Mesothelial cell of epicardium (in vitro differentiated cells): ENCODE results near the gene HNRNPUL1. TPM values are rescaled to one million over a fixed set of nuclear protein-coding genes. Genes with fewer than 3 reads are reported as not detected.

Experiments
- DNase-seq, 2 experiments: peaks; one replicate each; pipeline ENCODE4 v3.0.0; 2021; ENCODE audit warnings: low spot score in 2 of 2; ENCODE audit not compliant: unreplicated experiment in 2 of 2
- H3K27ac Mint-ChIP-seq: 2 replicates; pipeline ENCODE4 v1.8.0; 2021; ENCODE audit warnings: mixed read lengths
- H3K27me3 Mint-ChIP-seq: 2 replicates; pipeline ENCODE4 v1.8.0; 2021; ENCODE audit warnings: low read depth, mixed read lengths
- H3K36me3 Mint-ChIP-seq: 2 replicates; pipeline ENCODE4 v1.8.0; 2021; ENCODE audit warnings: mixed read lengths
- H3K4me1 Mint-ChIP-seq: 2 replicates; pipeline ENCODE4 v1.8.0; 2021; ENCODE audit warnings: mixed read lengths
- H3K4me3 Mint-ChIP-seq: 2 replicates; pipeline ENCODE4 v1.8.0; 2021; ENCODE audit warnings: mild to moderate bottlenecking, moderate library complexity, mixed read lengths
- H3K9me3 Mint-ChIP-seq: 2 replicates; pipeline ENCODE4 v1.8.0; 2021; ENCODE audit warnings: mixed read lengths
- CTCF ChIP-seq: fragments of 200-600 bp; sonication (generic); IDR thresholded peaks from one replicate; pipeline ENCODE4 v1.5.0; 2021; ENCODE audit warnings: antibody characterized with exemption; ENCODE audit not compliant: unreplicated experiment
- total RNA-seq: library from RNA; stranded (reverse); gene quantifications from 3 replicates; pipeline ENCODE4 v1.2.1, GENCODE V29; 2021

Gene HNRNPUL1
- total RNA-seq, 1 donor from 2014 or later: 246 TPM

DNA sequence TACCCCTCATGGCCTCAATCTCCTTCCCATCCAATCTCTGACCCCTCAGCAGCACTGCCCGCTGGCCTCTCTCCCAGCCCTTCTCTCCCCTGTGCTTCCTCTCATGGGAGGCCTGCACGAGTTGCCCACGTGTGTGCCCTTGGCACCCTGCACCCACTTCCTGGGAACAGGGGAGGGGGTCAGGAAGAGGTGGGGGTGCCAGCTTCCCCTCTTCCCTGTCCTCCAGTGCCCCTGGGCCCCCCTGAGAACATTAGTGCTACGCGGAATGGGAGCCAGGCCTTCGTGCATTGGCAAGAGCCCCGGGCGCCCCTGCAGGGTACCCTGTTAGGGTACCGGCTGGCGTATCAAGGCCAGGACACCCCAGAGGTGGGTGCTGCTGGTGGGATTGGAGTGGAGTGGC is 25.9 kb upstream of the HNRNPUL1 start:
- H3K27ac Mint-ChIP-seq: no peak overlapping the region
- no peaks in the 10 kb centered on the region for H3K9me3 Mint-ChIP-seq
- H3K4me1 Mint-ChIP-seq: no peaks in the 10 kb centered on the region
- TF ChIP-seq CTCF: no peak
- no peaks in the 10 kb centered on the region for H3K27me3 Mint-ChIP-seq
- H3K36me3 Mint-ChIP-seq: peaks cover 32% of the 10 kb centered on the region
- no peak for DNase-seq
- no peak overlapping the region for H3K4me3 Mint-ChIP-seq

- H3K27me3 Mint-ChIP-seq: no peaks in the 10 kb centered on the region
- no peak overlapping the region for H3K27ac Mint-ChIP-seq
- H3K36me3 Mint-ChIP-seq: peaks cover 31% of the 10 kb centered on the region
- H3K4me1 Mint-ChIP-seq: no peaks in the 10 kb centered on the region
- DNase-seq: no peak
- no peak overlapping the region for H3K4me3 Mint-ChIP-seq
- TF ChIP-seq CTCF: no peak
- no peaks in the 10 kb centered on the region for H3K9me3 Mint-ChIP-seq
Observed at GRCh38 chr19:41239363-41239762, 24.8 kb upstream of the HNRNPUL1 start.

GRCh38 chr19:41239961-41240574 is 24.1 kb upstream of the HNRNPUL1 start:
- no peaks in the 10 kb centered on the region for H3K9me3 Mint-ChIP-seq
- H3K27ac Mint-ChIP-seq: no peak overlapping the region
- H3K36me3 Mint-ChIP-seq: peaks cover 32% of the 10 kb centered on the region
- no peaks in the 10 kb centered on the region for H3K27me3 Mint-ChIP-seq
- no peak for DNase-seq
- no peaks in the 10 kb centered on the region for H3K4me1 Mint-ChIP-seq
- no peak overlapping the region for H3K4me3 Mint-ChIP-seq
- TF ChIP-seq CTCF: no peak

DNA sequence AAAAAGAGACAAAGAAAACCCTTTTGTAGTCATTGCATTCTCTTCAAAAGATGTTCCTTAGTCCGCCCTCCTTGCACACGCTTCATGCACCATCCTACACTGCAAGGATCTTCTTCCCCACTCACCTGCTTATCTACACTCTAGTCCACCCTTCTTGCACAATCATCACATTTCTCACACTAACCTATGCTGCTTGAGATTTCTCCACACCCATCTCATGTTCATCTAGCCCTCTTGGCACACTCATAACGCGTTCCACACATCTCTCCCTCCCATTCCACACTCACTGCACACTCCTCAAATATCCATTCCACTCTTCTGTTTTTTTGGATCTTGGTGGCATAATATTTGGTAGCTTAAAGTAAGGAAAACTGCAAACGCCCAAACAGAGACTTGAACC is 22.3 kb upstream of the HNRNPUL1 start:
- H3K36me3 Mint-ChIP-seq: peaks cover 38% of the 10 kb centered on the region
- H3K27ac Mint-ChIP-seq: no peak overlapping the region
- no peaks in the 10 kb centered on the region for H3K27me3 Mint-ChIP-seq
- H3K4me1 Mint-ChIP-seq: no peaks in the 10 kb centered on the region
- TF ChIP-seq CTCF: no peak
- no peak overlapping the region for H3K4me3 Mint-ChIP-seq
- no peaks in the 10 kb centered on the region for H3K9me3 Mint-ChIP-seq
- DNase-seq: no peak

GRCh38 chr19:41244117-41244516 is 20.1 kb upstream of the HNRNPUL1 start:
- no peaks in the 10 kb centered on the region for H3K9me3 Mint-ChIP-seq

More at GRCh38 chr19:41244117-41244516, 20.1 kb upstream of the HNRNPUL1 start:
- no peak overlapping the region for H3K4me3 Mint-ChIP-seq
- peaks cover 38% of the 10 kb centered on the region for H3K36me3 Mint-ChIP-seq
- no peaks in the 10 kb centered on the region for H3K4me1 Mint-ChIP-seq
- no peaks in the 10 kb centered on the region for H3K27me3 Mint-ChIP-seq
- no peak overlapping the region for H3K27ac Mint-ChIP-seq
- no peak for TF ChIP-seq CTCF
- DNase-seq: no peak
